ENCODE data around the gene KRT1. TPM values are rescaled to one million over a fixed set of nuclear protein-coding genes. Genes with fewer than 3 reads are reported as not detected.

The KRT1 gene
- total and polyA plus RNA-seq, 2 experiments from 2014 or later, result 0.13 TPM; not detected in 1

DNA sequence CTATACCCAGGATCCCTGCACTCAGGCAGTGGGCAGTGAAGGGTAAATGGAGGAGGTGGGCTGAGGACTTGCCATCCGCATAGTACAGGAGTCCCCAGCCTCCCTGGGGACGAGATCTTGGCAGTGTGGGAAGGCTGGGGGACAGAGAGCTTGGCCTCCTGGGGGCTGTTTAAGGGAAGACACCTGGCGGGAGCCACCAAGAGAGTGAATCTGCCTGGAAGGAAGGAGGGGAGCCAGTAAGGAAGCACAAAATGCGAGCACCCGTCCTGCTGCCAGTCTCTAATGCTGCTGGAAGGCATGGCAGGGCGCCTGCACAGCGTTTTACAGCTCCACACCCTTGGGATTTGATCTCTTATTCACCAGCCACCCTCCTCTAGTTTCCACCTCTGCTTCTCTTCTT is 20.8 kb downstream of the KRT1 start:
- Histone ChIP-seq H3K4me3 (no peak overlapping the region), H2AFZ (no peak overlapping the region)
- no peak for TF ChIP-seq EZH2 (IDR thresholded peaks at IDR 0.05; ENCODE audit: borderline replicate concordance)
- TF ChIP-seq, protein P1, sequence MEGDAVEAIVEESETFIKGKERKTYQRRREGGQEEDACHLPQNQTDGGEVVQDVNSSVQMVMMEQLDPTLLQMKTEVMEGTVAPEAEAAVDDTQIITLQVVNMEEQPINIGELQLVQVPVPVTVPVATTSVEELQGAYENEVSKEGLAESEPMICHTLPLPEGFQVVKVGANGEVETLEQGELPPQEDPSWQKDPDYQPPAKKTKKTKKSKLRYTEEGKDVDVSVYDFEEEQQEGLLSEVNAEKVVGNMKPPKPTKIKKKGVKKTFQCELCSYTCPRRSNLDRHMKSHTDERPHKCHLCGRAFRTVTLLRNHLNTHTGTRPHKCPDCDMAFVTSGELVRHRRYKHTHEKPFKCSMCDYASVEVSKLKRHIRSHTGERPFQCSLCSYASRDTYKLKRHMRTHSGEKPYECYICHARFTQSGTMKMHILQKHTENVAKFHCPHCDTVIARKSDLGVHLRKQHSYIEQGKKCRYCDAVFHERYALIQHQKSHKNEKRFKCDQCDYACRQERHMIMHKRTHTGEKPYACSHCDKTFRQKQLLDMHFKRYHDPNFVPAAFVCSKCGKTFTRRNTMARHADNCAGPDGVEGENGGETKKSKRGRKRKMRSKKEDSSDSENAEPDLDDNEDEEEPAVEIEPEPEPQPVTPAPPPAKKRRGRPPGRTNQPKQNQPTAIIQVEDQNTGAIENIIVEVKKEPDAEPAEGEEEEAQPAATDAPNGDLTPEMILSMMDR (IDR thresholded peaks at IDR 0.05; ENCODE audit: poor library complexity), result no peak

DNA sequence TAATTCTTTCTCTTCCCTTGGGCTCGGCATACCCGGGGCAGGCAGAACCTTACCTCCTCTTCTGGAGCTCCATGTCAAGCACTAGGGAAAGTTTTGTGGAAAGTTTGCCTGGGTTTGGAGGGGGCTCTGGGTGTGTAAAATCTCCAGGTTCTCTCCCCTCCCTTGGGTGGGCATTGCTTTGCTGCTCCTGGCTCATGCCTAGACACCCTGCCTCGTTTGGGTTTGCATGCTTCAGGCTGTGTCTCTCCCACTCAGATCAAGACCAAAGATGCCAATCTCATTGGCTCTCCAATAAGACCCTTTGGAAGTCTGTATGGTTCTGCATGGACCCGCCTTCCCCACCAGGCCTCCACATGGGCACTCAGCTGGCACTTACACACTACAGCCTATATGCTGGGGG is 22.0 kb downstream of the KRT1 start:
- H3K4me1 ChIP-seq (ENCODE audit: insufficient read depth), result no peaks in the 10 kb centered on the region
- H2AFZ ChIP-seq, result no peak overlapping the region
- no peaks in the 10 kb centered on the region for H4K20me1 ChIP-seq (ENCODE audit: insufficient read depth, poor library complexity, severe bottlenecking)
- H3K4me2 ChIP-seq, result no peak overlapping the region
- peaks cover 27% of the 10 kb centered on the region for H3K27me3 ChIP-seq
- H3K9me2 ChIP-seq (replicated peaks; ENCODE audit: insufficient read depth), result no peaks in the 10 kb centered on the region
- no peak for TF ChIP-seq EZH2 (IDR thresholded peaks at IDR 0.05; ENCODE audit: borderline replicate concordance)
- TF ChIP-seq EZH2phosphoT487 (IDR thresholded peaks at IDR 0.05; ENCODE audit: low read depth, severe bottlenecking, unreplicated experiment), result no peak
- TF ChIP-seq, protein P1 (IDR thresholded peaks at IDR 0.05; ENCODE audit: poor library complexity), result no peak
- no peak overlapping the region for H3K27ac ChIP-seq
- WGBS (ENCODE audit: low lambda C conversion rate, missing lambda C conversion rate), result 89% methylated on average over 4 of the region's 4 CpGs
- H3K9me3 ChIP-seq (ENCODE audit: low read depth), result no peaks in the 10 kb centered on the region
- DNase-seq (ENCODE audit: low spot score), result no peak
- no peaks in the 10 kb centered on the region for H3K79me2 ChIP-seq
- H3K36me3 ChIP-seq (replicated peaks; ENCODE audit: insufficient read depth, low read depth), result no peaks in the 10 kb centered on the region
- no peak overlapping the region for H3K4me3 ChIP-seq

More for the DNA sequence above, 20.8 kb downstream of the KRT1 start:
- 78% methylated on average over 7 of the region's 7 CpGs for WGBS (ENCODE audit: low lambda C conversion rate, missing lambda C conversion rate)
- DNase-seq (ENCODE audit: low spot score), result no peak
- no peaks in the 10 kb centered on the region for H3K79me2 ChIP-seq
- H3K36me3 ChIP-seq (replicated peaks; ENCODE audit: insufficient read depth, low read depth), result no peaks in the 10 kb centered on the region
- H3K4me1 ChIP-seq (ENCODE audit: insufficient read depth), result no peaks in the 10 kb centered on the region
- no peaks in the 10 kb centered on the region for H3K9me3 ChIP-seq (ENCODE audit: low read depth)
- H3K4me2 ChIP-seq, result no peak overlapping the region
- no peaks in the 10 kb centered on the region for H4K20me1 ChIP-seq (ENCODE audit: insufficient read depth, poor library complexity, severe bottlenecking)
- H3K9me2 ChIP-seq (replicated peaks; ENCODE audit: insufficient read depth), result no peaks in the 10 kb centered on the region
- H3K27me3 ChIP-seq, result peaks cover 30% of the 10 kb centered on the region
- H3K27ac ChIP-seq, result no peak overlapping the region

DNA sequence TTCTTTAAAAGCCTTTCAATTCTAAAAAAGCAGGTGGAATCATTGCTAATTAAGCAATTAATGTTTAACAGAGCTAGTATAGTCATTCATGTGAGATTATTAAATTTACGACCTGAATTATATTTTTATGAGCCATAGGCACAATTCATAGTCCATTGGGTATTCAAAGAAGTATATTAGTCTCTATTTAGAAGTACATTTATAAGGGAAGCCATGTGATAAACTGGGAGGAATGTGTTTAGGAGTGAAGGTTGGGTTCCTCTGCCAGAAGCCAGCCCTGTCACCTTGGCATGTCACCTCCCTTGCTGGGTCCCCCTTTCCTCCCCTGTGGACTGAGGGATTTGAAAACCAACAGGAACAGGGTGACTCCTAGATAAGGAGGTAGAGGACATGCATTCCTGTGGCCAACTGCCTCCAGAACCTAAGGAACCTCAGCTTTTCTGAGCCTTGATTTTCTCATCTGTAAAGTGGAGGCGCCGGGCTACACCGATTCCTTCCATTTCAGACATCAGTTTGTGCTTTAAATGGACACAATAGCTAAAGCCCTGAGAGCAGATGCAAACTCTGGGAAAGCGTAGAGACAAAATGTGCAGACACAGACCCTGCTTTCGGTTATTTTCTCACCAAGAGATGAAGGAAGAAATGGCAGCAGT is 22.8 kb downstream of the KRT1 start:
- H3K4me3 ChIP-seq, result no peak overlapping the region
- no peak overlapping the region for H3K4me2 ChIP-seq
- WGBS (ENCODE audit: low lambda C conversion rate, missing lambda C conversion rate), result 93% methylated on average over 6 of the region's 6 CpGs
- no peaks in the 10 kb centered on the region for H3K9me3 ChIP-seq (ENCODE audit: low read depth)
- H3K4me1 ChIP-seq (ENCODE audit: insufficient read depth), result no peaks in the 10 kb centered on the region
- no peak overlapping the region for H3K27ac ChIP-seq
- peaks cover 27% of the 10 kb centered on the region for H3K27me3 ChIP-seq
- H4K20me1 ChIP-seq (ENCODE audit: insufficient read depth, poor library complexity, severe bottlenecking), result no peaks in the 10 kb centered on the region
- no peaks in the 10 kb centered on the region for H3K79me2 ChIP-seq
- DNase-seq (ENCODE audit: low spot score), result no peak
- H2AFZ ChIP-seq, result no peak overlapping the region
- H3K36me3 ChIP-seq (replicated peaks; ENCODE audit: insufficient read depth, low read depth), result no peaks in the 10 kb centered on the region
- no peak for TF ChIP-seq EZH2phosphoT487 (IDR thresholded peaks at IDR 0.05; ENCODE audit: low read depth, severe bottlenecking, unreplicated experiment)
- TF ChIP-seq, protein P1 (IDR thresholded peaks at IDR 0.05; ENCODE audit: poor library complexity), result no peak
- TF ChIP-seq EZH2 (IDR thresholded peaks at IDR 0.05; ENCODE audit: borderline replicate concordance), result no peak
- no peaks in the 10 kb centered on the region for H3K9me2 ChIP-seq (replicated peaks; ENCODE audit: insufficient read depth)
